Spleen (tissue), 7 donors: ENCODE measurements around the gene LAMA4.

Experiments
- CTCF ChIP-seq, 11 experiments: fragments of 200-600 bp in 7 of 11; fragments of 450-650 bp in 4 of 11; sonication (generic) in 4 of 11; IDR thresholded peaks in 8 of 11; conservative IDR thresholded peaks in 3 of 11; 1 replicate in 7 of 11; 2 replicates in 4 of 11; pipeline versions ENCODE4 v1.4.0 to v1.8.0; 2016 to 2021; ENCODE audit warnings: antibody characterized with exemption in 11 of 11, inconsistent platforms in 4 of 11, mild to moderate bottlenecking in 1 of 11
- POLR2A ChIP-seq, 3 donors: fragments of 450-650 bp; IDR thresholded peaks; one replicate each; pipeline ENCODE4 v1.5.1; 2017; ENCODE audit warnings: antibody characterized with exemption in 3 of 3, mild to moderate bottlenecking in 1 of 3
- donor health status: DM: no; HTN: no; CAD: no; lungs with moderate emphysema.
- donor health status: DM: no; HTN: no; CAD: no.
- donor health status: DM: no; HTN: no; CAD: no.

GRCh38 chr6:112243861-112244827 lies 10.2 kb downstream of the LAMA4 start:
- TF ChIP-seq CTCF (IDR thresholded peaks at IDR 0.05 in 8 of 11, conservative IDR thresholded peaks at IDR 0.05 in 3 of 11), result no peak
- no peak for TF ChIP-seq POLR2A (IDR thresholded peaks at IDR 0.05)
